A673 (cell line): ENCODE data around the gene KDM1A.

Experiments
- EZH2 ChIP-seq: fragments of 200-600 bp; sonication (generic); IDR thresholded peaks from 2 replicates; pipeline ENCODE4 v1.6.1; 2017; ENCODE audit warnings: borderline replicate concordance, low read depth, mild to moderate bottlenecking, mixed read lengths, antibody characterized with exemption, low read length; ENCODE audit not compliant: poor library complexity, severe bottlenecking
- TF ChIP-seq, protein P1 (sequence below): fragments of 300-800, 200-600 bp; sonication (generic); conservative IDR thresholded peaks from 2 replicates; pipeline ENCODE4 v1.5.1; 2017; ENCODE audit warnings: low read depth, mild to moderate bottlenecking, antibody characterized with exemption, low read length, moderate library complexity, mixed read lengths

DNA sequence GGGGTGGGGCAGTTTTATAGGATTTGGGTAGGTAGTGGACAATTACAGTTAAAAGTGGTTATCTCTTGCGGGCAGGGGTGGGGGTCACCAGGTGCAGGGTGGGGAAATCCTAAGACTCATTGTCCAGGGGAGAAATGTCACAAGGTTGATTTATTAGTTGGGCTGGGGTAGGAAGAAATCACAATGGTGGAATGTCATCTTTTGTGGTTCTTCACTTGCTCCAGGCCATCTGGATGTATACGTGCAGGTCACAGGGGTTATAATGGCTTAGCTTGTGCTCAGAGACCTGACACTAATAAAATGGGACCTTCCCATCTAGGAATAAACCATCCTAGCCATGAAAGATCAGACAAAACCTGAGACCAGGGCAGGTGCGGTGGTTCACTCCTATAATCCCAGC, 15.2 kb upstream of the KDM1A start:
- TF ChIP-seq, protein P1, sequence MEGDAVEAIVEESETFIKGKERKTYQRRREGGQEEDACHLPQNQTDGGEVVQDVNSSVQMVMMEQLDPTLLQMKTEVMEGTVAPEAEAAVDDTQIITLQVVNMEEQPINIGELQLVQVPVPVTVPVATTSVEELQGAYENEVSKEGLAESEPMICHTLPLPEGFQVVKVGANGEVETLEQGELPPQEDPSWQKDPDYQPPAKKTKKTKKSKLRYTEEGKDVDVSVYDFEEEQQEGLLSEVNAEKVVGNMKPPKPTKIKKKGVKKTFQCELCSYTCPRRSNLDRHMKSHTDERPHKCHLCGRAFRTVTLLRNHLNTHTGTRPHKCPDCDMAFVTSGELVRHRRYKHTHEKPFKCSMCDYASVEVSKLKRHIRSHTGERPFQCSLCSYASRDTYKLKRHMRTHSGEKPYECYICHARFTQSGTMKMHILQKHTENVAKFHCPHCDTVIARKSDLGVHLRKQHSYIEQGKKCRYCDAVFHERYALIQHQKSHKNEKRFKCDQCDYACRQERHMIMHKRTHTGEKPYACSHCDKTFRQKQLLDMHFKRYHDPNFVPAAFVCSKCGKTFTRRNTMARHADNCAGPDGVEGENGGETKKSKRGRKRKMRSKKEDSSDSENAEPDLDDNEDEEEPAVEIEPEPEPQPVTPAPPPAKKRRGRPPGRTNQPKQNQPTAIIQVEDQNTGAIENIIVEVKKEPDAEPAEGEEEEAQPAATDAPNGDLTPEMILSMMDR, result no peak
- TF ChIP-seq EZH2, result no peak
